Measurements from ENCODE around the gene SEZ6L. TPM values are rescaled to one million over a fixed set of nuclear protein-coding genes. Genes with fewer than 3 reads are reported as not detected.

The SEZ6L gene
- total RNA-seq, 4 donors from 2014 or later, result under 0.01 to 0.63 (median 0.22) TPM

DNA sequence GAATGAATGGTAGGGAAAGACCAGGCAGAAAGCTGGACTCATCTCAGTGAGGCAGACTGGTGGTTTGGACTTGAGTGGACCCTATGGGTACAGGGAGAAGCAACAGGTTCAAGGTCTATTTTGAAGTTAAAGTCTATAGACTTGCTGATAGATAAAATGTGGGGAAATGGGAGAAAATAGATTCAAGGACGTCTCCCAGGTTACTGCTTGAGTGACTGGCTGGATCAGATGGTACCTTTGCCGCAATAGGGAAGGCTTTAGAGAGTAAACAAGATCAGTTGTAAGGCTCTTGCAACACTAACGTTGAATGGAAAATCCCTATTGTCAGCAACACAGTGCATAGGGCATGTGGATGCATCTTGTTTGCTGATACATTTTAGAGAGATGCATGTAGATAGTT is 27.4 kb downstream of the SEZ6L start:
- H3K4me3 ChIP-seq, result no peak overlapping the region
- H3K9me3 ChIP-seq, result no peaks in the 10 kb centered on the region
- H3K36me3 ChIP-seq, result no peaks in the 10 kb centered on the region
- no peak for TF ChIP-seq POLR2A (IDR thresholded peaks at IDR 0.05)
- TF ChIP-seq EP300 (IDR thresholded peaks at IDR 0.05), result no peak
- TF ChIP-seq, protein P1, sequence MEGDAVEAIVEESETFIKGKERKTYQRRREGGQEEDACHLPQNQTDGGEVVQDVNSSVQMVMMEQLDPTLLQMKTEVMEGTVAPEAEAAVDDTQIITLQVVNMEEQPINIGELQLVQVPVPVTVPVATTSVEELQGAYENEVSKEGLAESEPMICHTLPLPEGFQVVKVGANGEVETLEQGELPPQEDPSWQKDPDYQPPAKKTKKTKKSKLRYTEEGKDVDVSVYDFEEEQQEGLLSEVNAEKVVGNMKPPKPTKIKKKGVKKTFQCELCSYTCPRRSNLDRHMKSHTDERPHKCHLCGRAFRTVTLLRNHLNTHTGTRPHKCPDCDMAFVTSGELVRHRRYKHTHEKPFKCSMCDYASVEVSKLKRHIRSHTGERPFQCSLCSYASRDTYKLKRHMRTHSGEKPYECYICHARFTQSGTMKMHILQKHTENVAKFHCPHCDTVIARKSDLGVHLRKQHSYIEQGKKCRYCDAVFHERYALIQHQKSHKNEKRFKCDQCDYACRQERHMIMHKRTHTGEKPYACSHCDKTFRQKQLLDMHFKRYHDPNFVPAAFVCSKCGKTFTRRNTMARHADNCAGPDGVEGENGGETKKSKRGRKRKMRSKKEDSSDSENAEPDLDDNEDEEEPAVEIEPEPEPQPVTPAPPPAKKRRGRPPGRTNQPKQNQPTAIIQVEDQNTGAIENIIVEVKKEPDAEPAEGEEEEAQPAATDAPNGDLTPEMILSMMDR (IDR thresholded peaks at IDR 0.05), result no peak
- H3K27ac ChIP-seq, result no peak overlapping the region
- H3K27me3 ChIP-seq, result no peaks in the 10 kb centered on the region
- 70 to 76% methylated on average over 3 of the region's 3 CpGs for WGBS, 2 donors
- H3K4me1 ChIP-seq, result no peaks in the 10 kb centered on the region
- DNase-seq (ENCODE audit: low spot score in 2 of 2), result no peak

DNA sequence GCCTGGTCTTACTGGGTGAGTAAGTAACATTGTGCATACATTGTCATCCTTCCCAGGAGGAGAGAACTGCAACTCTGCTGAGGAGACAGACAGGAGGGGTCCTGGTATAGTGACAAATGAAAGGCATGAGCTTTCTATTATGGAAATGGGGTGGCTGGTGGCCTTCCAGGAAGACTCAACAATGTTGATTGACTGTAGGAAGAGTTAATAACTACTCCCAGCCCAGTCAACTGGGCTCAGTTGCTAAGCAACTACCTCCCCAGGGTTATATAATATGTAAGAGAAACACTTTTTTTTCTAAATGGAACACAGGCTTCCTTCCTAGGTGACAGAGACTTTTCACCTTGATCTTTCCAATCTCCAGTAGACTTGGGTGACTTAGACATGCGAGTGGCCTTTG is 28.2 kb downstream of the SEZ6L start:
- TF ChIP-seq, protein P1 (IDR thresholded peaks at IDR 0.05), result no peak
- TF ChIP-seq POLR2A (IDR thresholded peaks at IDR 0.05) (no peak), EP300 (IDR thresholded peaks at IDR 0.05) (no peak)

DNA sequence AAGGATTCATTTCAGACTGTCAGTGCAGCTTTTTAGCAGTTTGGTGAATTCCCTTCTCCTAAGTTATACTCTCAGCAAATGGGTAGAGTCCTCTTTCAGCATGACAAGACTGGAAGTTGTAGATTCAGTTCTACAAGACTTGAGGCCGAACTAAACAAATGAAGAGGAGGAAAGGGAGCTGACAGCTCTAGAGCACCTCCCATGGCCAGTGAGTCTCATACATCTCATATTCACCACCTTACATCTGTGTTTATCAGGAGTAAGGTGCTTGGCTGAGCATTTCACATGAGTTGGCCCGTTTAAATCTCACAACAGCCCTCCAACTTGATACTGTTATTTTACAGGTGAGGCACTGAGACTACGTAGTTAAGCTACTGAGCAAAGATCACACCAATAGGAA is 30.4 kb downstream of the SEZ6L start:
- Histone ChIP-seq H3K27me3 (no peaks in the 10 kb centered on the region), H3K4me1 (no peaks in the 10 kb centered on the region), H3K36me3 (no peaks in the 10 kb centered on the region), H3K4me3 (no peak overlapping the region), H3K9me3 (no peaks in the 10 kb centered on the region), H3K27ac (no peak overlapping the region)
- 61 to 64% methylated on average over 3 of the region's 3 CpGs for WGBS, 2 donors
- no peak for TF ChIP-seq EP300 (IDR thresholded peaks at IDR 0.05)
- DNase-seq (ENCODE audit: low spot score in 2 of 2), result no peak

More for the DNA sequence above, 28.2 kb downstream of the SEZ6L start:
- Histone ChIP-seq H3K27ac (no peak overlapping the region), H3K27me3 (no peaks in the 10 kb centered on the region), H3K36me3 (no peaks in the 10 kb centered on the region), H3K9me3 (no peaks in the 10 kb centered on the region), H3K4me3 (no peak overlapping the region), H3K4me1 (no peaks in the 10 kb centered on the region)
- WGBS, 2 donors, result 91 to 100% methylated on average over 1 of the region's 1 CpG
- no peak for DNase-seq (ENCODE audit: low spot score in 2 of 2)

DNA sequence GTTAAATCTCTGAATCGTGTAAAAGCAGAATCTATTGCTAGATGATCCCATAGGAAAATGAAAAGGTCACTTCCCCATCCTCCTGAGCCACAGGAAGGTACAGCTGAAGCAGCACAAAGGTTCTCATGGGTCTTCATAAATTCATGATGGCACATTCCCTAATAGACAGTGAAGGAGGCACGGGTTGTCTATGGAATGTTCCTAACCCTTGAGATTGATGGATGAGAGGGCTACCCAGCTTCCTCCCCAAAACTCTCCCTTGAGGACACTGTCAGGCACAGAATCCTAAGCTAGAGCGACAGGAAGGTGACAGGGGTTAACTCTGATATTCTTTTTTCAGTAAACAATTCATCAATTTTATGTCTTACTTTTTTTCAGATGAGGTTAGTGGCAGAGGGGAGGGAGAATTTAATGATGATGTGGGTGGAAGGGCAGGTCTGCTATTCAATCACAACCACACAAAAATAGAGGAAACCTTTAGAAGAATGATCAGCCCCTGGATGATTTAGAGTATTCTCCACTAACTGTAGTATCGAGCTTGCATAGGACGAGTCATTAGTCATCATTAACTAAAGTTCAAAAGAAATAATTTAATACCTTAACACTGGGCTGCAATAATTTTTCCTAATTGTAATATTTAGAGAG is 33.1 kb downstream of the SEZ6L start:
- 58 to 61% methylated on average over 5 of the region's 5 CpGs for WGBS, 2 donors
- no peaks in the 10 kb centered on the region for H3K4me1 ChIP-seq
- H3K27ac ChIP-seq, result no peak overlapping the region
- H3K27me3 ChIP-seq, result no peaks in the 10 kb centered on the region
- H3K4me3 ChIP-seq, result no peak overlapping the region
- no peaks in the 10 kb centered on the region for H3K36me3 ChIP-seq
- no peaks in the 10 kb centered on the region for H3K9me3 ChIP-seq
- TF ChIP-seq EP300 (IDR thresholded peaks at IDR 0.05), result no peak
- TF ChIP-seq, protein P1 (IDR thresholded peaks at IDR 0.05), result no peak
- TF ChIP-seq POLR2A (IDR thresholded peaks at IDR 0.05), result no peak
- DNase-seq (ENCODE audit: low spot score in 2 of 2), result no peak

DNA sequence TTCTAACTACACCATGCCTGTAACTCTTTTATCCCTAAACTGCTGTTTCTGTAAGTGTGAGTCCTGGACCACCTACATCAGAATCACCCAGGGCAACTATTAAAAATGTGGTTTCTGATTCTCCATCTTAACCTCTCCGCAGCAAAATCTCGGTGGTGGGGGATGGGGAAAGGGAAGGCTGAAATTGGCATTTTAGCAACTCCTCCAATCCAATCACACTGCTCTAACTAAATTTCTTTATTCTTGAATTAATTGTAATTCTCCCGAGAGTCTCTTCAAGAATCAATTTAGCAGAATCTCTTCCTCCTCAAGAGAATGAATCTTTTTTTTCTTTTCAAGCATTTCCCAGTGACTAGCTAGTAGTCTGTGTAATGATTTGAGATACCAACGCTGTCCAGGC is 36.2 kb downstream of the SEZ6L start:
- Histone ChIP-seq H3K4me3 (no peak overlapping the region), H3K27ac (no peak overlapping the region), H3K9me3 (no peaks in the 10 kb centered on the region), H3K36me3 (no peaks in the 10 kb centered on the region), H3K4me1 (no peaks in the 10 kb centered on the region), H3K27me3 (no peaks in the 10 kb centered on the region)
- DNase-seq (ENCODE audit: low spot score in 2 of 2), result no peak
- 77 to 86% methylated on average over 4 of the region's 4 CpGs for WGBS, 2 donors
- TF ChIP-seq POLR2A (IDR thresholded peaks at IDR 0.05), result no peak
- TF ChIP-seq, protein P1 (IDR thresholded peaks at IDR 0.05), result no peak
- TF ChIP-seq EP300 (IDR thresholded peaks at IDR 0.05), result no peak
